GM19467 (cell line): ENCODE measurements around the gene FAM53A.
"Not testable (repeated sequence)": the region's sequence is repeated elsewhere in the genome, so short reads cannot be mapped to it uniquely, and the experiment has no call there.

Experiments
- ATAC-seq: cut with Tn5 transposase; IDR thresholded peaks from one replicate; pipeline ENCODE4 v1.9.1; 2021; ENCODE audit warnings: mild to moderate bottlenecking, moderate library complexity; ENCODE audit not compliant: unreplicated experiment

FAM53A gene

GRCh38 chr4:1608821-1609500, 75.2 kb downstream of the FAM53A start:
- ATAC-seq, result no peak

GRCh38 chr4:1608196-1608820, 75.8 kb downstream of the FAM53A start:
- no peak for ATAC-seq

- not testable (repeated sequence) for ATAC-seq
Observed at GRCh38 chr4:1607436-1608195, 76.5 kb downstream of the FAM53A start.

GRCh38 chr4:1604706-1605205, 79.4 kb downstream of the FAM53A start:
- ATAC-seq, result no peak

- no peak for ATAC-seq
Observed at GRCh38 chr4:1604181-1604705, 79.9 kb downstream of the FAM53A start.

- ATAC-seq, result no peak
Observed at GRCh38 chr4:1603413-1604135, 80.5 kb downstream of the FAM53A start.

GRCh38 chr4:1602655-1603412, 81.3 kb downstream of the FAM53A start:
- ATAC-seq, result no peak

- no peak for ATAC-seq
Observed at GRCh38 chr4:1601852-1602654, 82.1 kb downstream of the FAM53A start.

- ATAC-seq, result no peak
Observed at GRCh38 chr4:1601533-1601835, 82.6 kb downstream of the FAM53A start.

- no peak for ATAC-seq
Observed at GRCh38 chr4:1600811-1601532, 83.1 kb downstream of the FAM53A start.

- no peak for ATAC-seq
Observed at GRCh38 chr4:1600211-1600780, 83.8 kb downstream of the FAM53A start.

GRCh38 chr4:1599491-1600210, 84.5 kb downstream of the FAM53A start:
- no peak for ATAC-seq

- no peak for ATAC-seq
Observed at GRCh38 chr4:1599026-1599481, 85.1 kb downstream of the FAM53A start.

GRCh38 chr4:1598206-1599025, 85.7 kb downstream of the FAM53A start:
- ATAC-seq, result no peak

GRCh38 chr4:1597021-1597931, 86.8 kb downstream of the FAM53A start:
- no peak for ATAC-seq

GRCh38 chr4:1596393-1596792, 87.7 kb downstream of the FAM53A start:
- ATAC-seq, result no peak
